HepG2 (cell line): ENCODE data around the gene TH. TPM values are rescaled to one million over a fixed set of nuclear protein-coding genes. Genes with fewer than 3 reads are reported as not detected.

Experiments used
- KLF16 ChIP-seq, 2 experiments: sonication (generic) in 1 of 2; formaldehyde crosslinking in 1 of 2; IDR thresholded peaks; 2 replicates each; pipeline versions ENCODE4 v1.6.1 to v1.8.0; 2016 to 2023; ENCODE audit warnings: missing genetic modification reagents in 2 of 2, missing compliant biosample characterization in 1 of 2
- MXD3 ChIP-seq: IDR thresholded peaks from 2 replicates; pipeline ENCODE4 v1.6.1; 2016; ENCODE audit warnings: mild to moderate bottlenecking, missing biosample characterization, missing genetic modification reagents
- NR2F6 ChIP-seq, 2 experiments: IDR thresholded peaks; 2 replicates each; pipeline ENCODE4 v1.6.1; 2016; ENCODE audit warnings: antibody characterized with exemption in 1 of 2, mild to moderate bottlenecking in 1 of 2
- SIX1 ChIP-seq: sonication (generic); formaldehyde crosslinking; IDR thresholded peaks from 2 replicates; pipeline ENCODE4 v1.4.0; 2020; ENCODE audit warnings: missing genetic modification reagents, borderline replicate concordance
- ZBTB26 ChIP-seq: IDR thresholded peaks from 2 replicates; pipeline ENCODE4 v1.6.1; 2016; ENCODE audit warnings: missing compliant biosample characterization, missing genetic modification reagents, borderline replicate concordance
- ZBTB3 ChIP-seq: sonication (generic); formaldehyde crosslinking; IDR thresholded peaks from 2 replicates; pipeline ENCODE4 v1.4.0; 2020; ENCODE audit warnings: low read depth, mild to moderate bottlenecking, moderate library complexity, missing genetic modification reagents, borderline replicate concordance
- ZBTB37 ChIP-seq: sonication (generic); formaldehyde crosslinking; IDR thresholded peaks from 2 replicates; pipeline ENCODE4 v1.4.0; 2020; ENCODE audit warnings: mild to moderate bottlenecking, missing genetic modification reagents
- ZFP36 ChIP-seq: fragments of 150-350 bp; IDR thresholded peaks from 2 replicates; pipeline ENCODE4 v1.6.1; 2018; ENCODE audit warnings: borderline replicate concordance, low read length, low read depth; ENCODE audit not compliant: partially characterized antibody
- ZHX1 ChIP-seq: sonication (generic); formaldehyde crosslinking; IDR thresholded peaks from 2 replicates; pipeline ENCODE4 v1.8.1; 2022; ENCODE audit warnings: low read depth, mild to moderate bottlenecking, missing genetic modification reagents
- ZNF235 ChIP-seq: sonication (generic); formaldehyde crosslinking; IDR thresholded peaks from 2 replicates; pipeline ENCODE4 v1.8.1; 2023; ENCODE audit warnings: mild to moderate bottlenecking, missing genetic modification reagents, borderline replicate concordance
- ZNF333 ChIP-seq: sonication (generic); formaldehyde crosslinking; IDR thresholded peaks from 2 replicates; pipeline ENCODE4 v1.4.0; 2020; ENCODE audit warnings: mild to moderate bottlenecking, missing genetic modification reagents, borderline replicate concordance
- ZNF34 ChIP-seq: sonication (generic); formaldehyde crosslinking; IDR thresholded peaks from 2 replicates; pipeline ENCODE4 v1.4.0; 2020; ENCODE audit warnings: mild to moderate bottlenecking, missing genetic modification reagents, borderline replicate concordance
- ZNF414 ChIP-seq: sonication (generic); formaldehyde crosslinking; IDR thresholded peaks from 2 replicates; pipeline ENCODE4 v1.5.0; 2020; ENCODE audit warnings: missing genetic modification reagents
- ZNF615 ChIP-seq: sonication (generic); formaldehyde crosslinking; IDR thresholded peaks from 2 replicates; pipeline ENCODE4 v1.5.0; 2020; ENCODE audit warnings: mild to moderate bottlenecking, missing genetic modification reagents, borderline replicate concordance
- ZNF790 ChIP-seq: sonication (generic); formaldehyde crosslinking; IDR thresholded peaks from 2 replicates; pipeline ENCODE4 v1.8.0; 2022; ENCODE audit warnings: missing genetic modification reagents, mild to moderate bottlenecking, borderline replicate concordance
- ZNF841 ChIP-seq: sonication (generic); formaldehyde crosslinking; IDR thresholded peaks from 2 replicates; pipeline ENCODE4 v1.8.1; 2023; ENCODE audit warnings: missing genetic modification reagents, borderline replicate concordance
- ZSCAN21 ChIP-seq: sonication (generic); formaldehyde crosslinking; IDR thresholded peaks from 2 replicates; pipeline ENCODE4 v1.8.0; 2022; ENCODE audit warnings: mild to moderate bottlenecking, missing genetic modification reagents, moderate library complexity, borderline replicate concordance
- ZSCAN30 ChIP-seq: sonication (generic); formaldehyde crosslinking; IDR thresholded peaks from 2 replicates; pipeline ENCODE4 v1.5.0; 2020; ENCODE audit warnings: mild to moderate bottlenecking, missing genetic modification reagents
- polyA plus RNA-seq, 8 experiments: library from polyadenylated mRNA; depleted of rRNA in 3 of 8; stranded (reverse) in 7 of 8; unstranded in 1 of 8; fragments of >200 nt; fragmentation: Illumina TruSeq in 4 of 8; extraction: Trizol in 4 of 8; gene quantifications; 2 replicates each; pipeline versions ENCODE4 v1.2.1 to v1.2.3, GENCODE V29; 2011 to 2016; ENCODE audit warnings: low read depth in 4 of 8, missing spikeins in 1 of 8, mixed read lengths in 1 of 8; ENCODE audit not compliant: insufficient read depth in 1 of 8
- total RNA-seq, 5 experiments: library from RNA; depleted of rRNA; stranded (reverse); fragments of >200 nt; fragmentation: Illumina TruSeq; extraction: Trizol; gene quantifications; 2 replicates each; pipeline ENCODE4 v1.2.3, GENCODE V29; 2016; ENCODE audit warnings: low read depth in 1 of 5

TH gene
- total and polyA plus RNA-seq, 2 of the 13 experiments (the other 11 are each of a cell fraction or from before 2014, with no cell fraction given) = 0.36 TPM; not detected in 1

GRCh38 chr11:2131371-2132236 lies 40.0 kb downstream of the TH start (continued):
- TF ChIP-seq ZBTB37 (CRISPR knock-in tag) (no peak), ZSCAN30 (CRISPR knock-in tag) (no peak), MXD3 (no peak), ZNF333 (no peak), ZSCAN21 (CRISPR knock-in tag) (peak; percentile 90), ZNF615 (no peak), ZNF790 (CRISPR knock-in tag) (peak; percentile 48; the same call in 1 of the 2 replicates), NR2F6 (IDR thresholded peaks at IDR 0.05) (no peak), NR2F6 (CRISPR knock-in tag; IDR thresholded peaks at IDR 0.05) (no peak), ZNF34 (no peak), ZHX1 (CRISPR knock-in tag) (peak; percentile 73; the same call in 1 of the 2 replicates), ZBTB3 (CRISPR knock-in tag) (0 out of 2 replicates have a peak, but pooled peaks have one; percentile 28), SIX1 (CRISPR knock-in tag) (no peak), ZNF414 (CRISPR knock-in tag) (peak; percentile 52), KLF16 (CRISPR knock-in tag; IDR thresholded peaks at IDR 0.05) (0 out of 4 replicates have a peak, but pooled peaks of 1 of the 2 experiments have one; percentile 23), ZBTB26 (no peak), ZNF841 (no peak), ZFP36 (no peak), ZNF235 (CRISPR knock-in tag) (no peak)
